Neural cell (in vitro differentiated cells): Measurements from ENCODE around the gene TBCEL.

Experiments used
- CTCF ChIP-seq: fragments of 450-650 bp; IDR thresholded peaks from 2 replicates; pipeline ENCODE4 v1.5.1; 2014; ENCODE audit warnings: antibody characterized with exemption, mild to moderate bottlenecking, moderate library complexity; ENCODE audit not compliant: poor library complexity, severe bottlenecking
- EP300 ChIP-seq: fragments of 450-650 bp; conservative IDR thresholded peaks from 2 replicates; pipeline ENCODE4 v1.6.1; 2014; ENCODE audit warnings: antibody characterized with exemption, mild to moderate bottlenecking, moderate library complexity; ENCODE audit not compliant: poor library complexity, severe bottlenecking
- EZH2 ChIP-seq: fragments of 200-600, 300-800 bp; shearing (Covaris generic), sonication (generic); IDR thresholded peaks from 2 replicates; pipeline ENCODE4 v1.6.1; 2014; ENCODE audit warnings: antibody characterized with exemption, low read length, borderline replicate concordance, mild to moderate bottlenecking; ENCODE audit not compliant: insufficient read depth, poor library complexity, severe bottlenecking
- SMC3 ChIP-seq: fragments of 450-650 bp; conservative IDR thresholded peaks from 2 replicates; pipeline ENCODE4 v1.6.1; 2014; ENCODE audit warnings: antibody characterized with exemption, mild to moderate bottlenecking, moderate library complexity; ENCODE audit not compliant: poor library complexity

DNA sequence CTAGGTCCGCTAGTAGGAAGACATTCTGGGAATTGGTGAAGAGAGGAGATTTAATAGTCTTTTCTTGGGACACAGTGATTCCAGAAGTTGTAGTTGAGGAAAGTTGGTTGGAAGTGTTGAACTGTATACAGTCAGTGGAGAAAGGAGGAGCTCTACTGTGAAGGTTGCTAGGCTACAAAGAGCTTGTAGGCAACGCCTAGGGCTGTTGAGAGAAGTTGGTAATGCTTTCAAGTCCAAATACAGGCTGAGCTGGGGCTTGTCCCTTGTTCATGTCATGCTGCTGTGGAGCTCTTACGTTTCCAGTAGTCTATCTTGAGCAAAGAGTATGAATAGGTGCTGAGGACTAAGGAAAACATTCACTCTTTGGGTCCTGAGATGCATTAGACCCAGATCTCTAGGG lies 1.1 kb downstream of the TBCEL start:
- no peak for TF ChIP-seq CTCF
- no peak for TF ChIP-seq EZH2
- TF ChIP-seq SMC3, result no peak
- TF ChIP-seq EP300, result no peak
